OCI-LY7 (cell line): Measurements from ENCODE around the gene SLC27A1. TPM values are rescaled to one million over a fixed set of nuclear protein-coding genes. Genes with fewer than 3 reads are reported as not detected.

Experiments
- BruUV-seq: library from RNA; stranded (reverse); fragments of 400-500 nt; replicated peaks from 2 replicates; lab custom pipeline; 2021; lab: Mats Ljungman, UMichigan
- CTCF ChIA-PET: fragments of 300-600 bp; sonication (Branson Sonifier 250); formaldehyde crosslinking; loops from one replicate; lab custom pipeline; 2022; ENCODE audit warnings: antibody characterized with exemption; ENCODE audit not compliant: unreplicated experiment; lab: Charles Lee
- POLR2A ChIA-PET: fragments of 300-600 bp; sonication (Branson Sonifier 250); formaldehyde crosslinking; loops from one replicate; lab custom pipeline; 2022; ENCODE audit warnings: antibody characterized with exemption; lab: Charles Lee
- DNase-seq: peaks from one replicate; pipeline ENCODE4 v3.0.0-alpha.2; 2015; ENCODE audit warnings: low spot score
- H2AFZ ChIP-seq: fragments of 200-600 bp; sonication (generic), shearing (Covaris generic); 2 replicates; pipeline ENCODE4 v1.6.1; 2014; ENCODE audit warnings: mild to moderate bottlenecking, antibody characterized with exemption, low read length, moderate library complexity
- H3K27ac ChIP-seq: fragments of 200-600 bp; sonication (generic); 2 replicates; pipeline ENCODE4 v1.5.1; 2014; ENCODE audit warnings: mixed run types, low read depth, mild to moderate bottlenecking, moderate library complexity, low read length, inconsistent platforms; ENCODE audit not compliant: poor library complexity, severe bottlenecking
- H3K36me3 ChIP-seq: fragments of 200-600 bp; sonication (generic); 2 replicates; pipeline ENCODE4 v1.6.1; 2014; ENCODE audit warnings: mild to moderate bottlenecking, antibody characterized with exemption, low read length, moderate library complexity, mixed read lengths; ENCODE audit not compliant: insufficient read depth
- H3K4me1 ChIP-seq: fragments of 200-600 bp; sonication (generic); 2 replicates; pipeline ENCODE4 v1.5.1; 2014; ENCODE audit warnings: mild to moderate bottlenecking, low read length; ENCODE audit not compliant: insufficient read depth, poor library complexity, severe bottlenecking
- H3K4me2 ChIP-seq: fragments of 200-600 bp; sonication (generic); 2 replicates; pipeline ENCODE4 v1.6.1; 2014; ENCODE audit warnings: mild to moderate bottlenecking, low read length
- H3K4me3 ChIP-seq: fragments of 200-600 bp; sonication (generic); 2 replicates; pipeline ENCODE4 v1.5.1; 2014; ENCODE audit warnings: mild to moderate bottlenecking, low read depth, low read length; ENCODE audit not compliant: poor library complexity, severe bottlenecking
- H3K79me2 ChIP-seq: fragments of 200-600 bp; sonication (generic); 2 replicates; pipeline ENCODE4 v1.6.1; 2016; ENCODE audit warnings: low read depth, mild to moderate bottlenecking, low read length, moderate library complexity, mixed read lengths; ENCODE audit not compliant: insufficient read depth
- H3K9me2 ChIP-seq: fragments of 200-600 bp; sonication (generic); 2 replicates; pipeline ENCODE4 v1.6.1; 2016; ENCODE audit warnings: mild to moderate bottlenecking, low read length, mixed read lengths; ENCODE audit not compliant: insufficient read depth
- H3K9me3 ChIP-seq: fragments of 200-600 bp; sonication (generic); 2 replicates; pipeline ENCODE4 v1.6.1; 2014; ENCODE audit warnings: mild to moderate bottlenecking, mixed run types, low read length, mixed read lengths
- H4K20me1 ChIP-seq: fragments of 200-600 bp; sonication (generic); 2 replicates; pipeline ENCODE4 v1.6.1; 2014; ENCODE audit warnings: mild to moderate bottlenecking, antibody characterized with exemption, low read length, moderate library complexity, mixed read lengths; ENCODE audit not compliant: insufficient read depth
- EZH2phosphoT487 ChIP-seq: fragments of 200-600 bp; sonication (generic); IDR thresholded peaks from 2 replicates; pipeline ENCODE4 v1.6.1; 2018; ENCODE audit warnings: low read depth, borderline replicate concordance, mild to moderate bottlenecking, mixed run types, antibody characterized with exemption, low read length, moderate library complexity, mixed read lengths
- intact Hi-C: fragments of 100-400 bp; cut with micrococcal nuclease; formaldehyde crosslinking; loops from one replicate; pipeline ENCODE4 v1.10.0; 2022; ENCODE audit not compliant: unreplicated experiment
- total RNA-seq, 2 experiments: library from RNA; depleted of rRNA in 1 of 2; stranded (reverse); fragments of >200 nt in 1 of 2; shearing (Covaris generic) in 1 of 2; gene quantifications; 2 replicates each; pipeline ENCODE4 v1.2.3, GENCODE V29; 2014 to 2022
- TF ChIP-seq, protein P1 (sequence below): fragments of 200-600 bp; sonication (generic); conservative IDR thresholded peaks from 2 replicates; pipeline ENCODE4 v1.5.1; 2014; ENCODE audit warnings: mild to moderate bottlenecking, antibody characterized with exemption, low read length, moderate library complexity, mixed read lengths

Gene SLC27A1
- total RNA-seq, 2 experiments from 2014 or later, result 2.5 to 3.2 TPM

DNA sequence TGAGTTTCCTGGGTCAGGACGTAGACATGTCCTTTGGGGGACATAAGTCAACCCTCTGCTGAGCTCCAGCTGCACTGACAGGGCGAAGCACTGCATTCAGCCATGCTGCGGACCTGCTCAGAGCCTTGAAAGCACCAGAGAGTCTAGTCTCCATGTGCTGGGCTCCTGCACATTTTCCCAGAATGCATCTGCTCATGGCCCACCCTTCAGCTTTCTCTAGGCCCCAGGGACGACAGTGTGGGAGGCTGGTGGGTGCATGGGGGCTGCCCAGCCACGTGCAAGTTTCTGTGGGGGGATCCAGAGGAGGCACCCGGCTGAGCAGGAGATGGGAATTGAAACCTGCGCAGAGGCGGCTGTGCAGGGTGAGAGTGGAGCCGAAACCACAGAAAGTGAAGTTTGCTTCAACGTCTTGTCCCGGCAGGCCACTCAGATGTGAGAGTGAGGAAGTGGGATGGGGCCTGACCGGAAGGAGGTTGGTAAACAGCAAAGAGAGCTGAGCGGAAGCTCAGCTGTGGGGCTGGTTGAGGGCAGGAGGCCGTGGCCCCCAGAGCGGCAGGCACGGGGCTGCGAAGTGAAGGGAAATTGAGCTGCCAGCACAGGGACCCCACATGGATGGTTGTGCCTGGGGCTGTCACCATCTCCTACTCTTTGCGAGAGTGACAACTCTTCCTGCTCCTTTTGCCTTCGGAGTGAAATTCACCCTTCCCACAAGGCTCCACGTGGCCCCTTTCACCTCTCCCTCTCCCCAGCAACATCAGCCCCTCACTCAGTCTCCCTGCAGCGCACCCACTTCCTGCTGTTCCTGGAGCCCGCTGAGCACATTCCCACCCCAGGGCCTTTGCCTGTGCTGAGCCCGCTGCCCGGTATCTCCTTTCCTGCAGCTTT, 52.9 kb downstream of the SLC27A1 start:
- no peak for TF ChIP-seq EZH2phosphoT487
- TF ChIP-seq, protein P1, sequence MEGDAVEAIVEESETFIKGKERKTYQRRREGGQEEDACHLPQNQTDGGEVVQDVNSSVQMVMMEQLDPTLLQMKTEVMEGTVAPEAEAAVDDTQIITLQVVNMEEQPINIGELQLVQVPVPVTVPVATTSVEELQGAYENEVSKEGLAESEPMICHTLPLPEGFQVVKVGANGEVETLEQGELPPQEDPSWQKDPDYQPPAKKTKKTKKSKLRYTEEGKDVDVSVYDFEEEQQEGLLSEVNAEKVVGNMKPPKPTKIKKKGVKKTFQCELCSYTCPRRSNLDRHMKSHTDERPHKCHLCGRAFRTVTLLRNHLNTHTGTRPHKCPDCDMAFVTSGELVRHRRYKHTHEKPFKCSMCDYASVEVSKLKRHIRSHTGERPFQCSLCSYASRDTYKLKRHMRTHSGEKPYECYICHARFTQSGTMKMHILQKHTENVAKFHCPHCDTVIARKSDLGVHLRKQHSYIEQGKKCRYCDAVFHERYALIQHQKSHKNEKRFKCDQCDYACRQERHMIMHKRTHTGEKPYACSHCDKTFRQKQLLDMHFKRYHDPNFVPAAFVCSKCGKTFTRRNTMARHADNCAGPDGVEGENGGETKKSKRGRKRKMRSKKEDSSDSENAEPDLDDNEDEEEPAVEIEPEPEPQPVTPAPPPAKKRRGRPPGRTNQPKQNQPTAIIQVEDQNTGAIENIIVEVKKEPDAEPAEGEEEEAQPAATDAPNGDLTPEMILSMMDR, result no peak
- Histone ChIP-seq H4K20me1 (no peaks in the 10 kb centered on the region), H3K9me3 (peaks cover 5% of the 10 kb centered on the region; the same call in 1 of the 2 replicates), H3K4me2 (peak overlapping the region; percentile 65), H3K27ac (peak overlapping the region; percentile 95), H3K4me1 (peaks cover 63% of the 10 kb centered on the region), H3K4me3 (peak overlapping the region; percentile 46), H2AFZ (peak overlapping the region; percentile 9; the same call in 1 of the 2 replicates), H3K79me2 (peaks cover 29% of the 10 kb centered on the region), H3K36me3 (peaks cover 19% of the 10 kb centered on the region), H3K9me2 (no peaks in the 10 kb centered on the region)
- BruUV-seq, result no TSS peak
- peak; percentile 97 for DNase-seq
- CTCF ChIA-PET, result interaction anchor here (1.2 to 1.9 kb wide), 2 partner anchors 9 to 12 kb away, joined by 7 to 8 read pairs; partner anchors contain the start of gene PGLS
- intact Hi-C loops, result loop anchor here (1.0 to 10.0 kb wide), 5 partner anchors 12 to 1002 kb away; partner anchors contain the start of genes COLGALT1, ELL, FCHO1 and PGLS
- POLR2A ChIA-PET, result interaction anchor here (0.8 to 3.3 kb wide), 3 partner anchors 11 to 83 kb away, joined by 3 to 33 read pairs (median 4); partner anchors contain the start of gene PGLS

DNA sequence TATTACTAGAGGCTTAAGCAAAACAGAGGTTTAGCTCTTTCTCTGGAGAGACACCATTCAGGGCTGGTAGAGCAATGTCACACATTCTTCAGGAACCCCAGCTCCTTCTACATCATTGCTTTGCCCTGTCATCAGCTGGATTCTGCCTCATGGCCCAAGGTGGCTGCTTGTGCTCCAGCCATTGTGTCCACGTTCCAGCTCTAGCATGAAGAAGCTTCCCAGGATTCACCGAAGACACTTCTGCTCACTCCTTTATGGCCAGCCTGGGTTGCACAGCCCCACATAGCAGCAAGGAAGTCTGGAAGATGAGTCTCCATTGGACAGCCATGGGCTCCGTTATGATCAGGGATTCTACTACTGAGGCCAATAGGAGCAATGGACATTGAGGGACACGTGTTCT, 54.3 kb downstream of the SLC27A1 start:
- ChIA-PET POLR2A (interaction anchor here (0.7 to 3.3 kb wide), 3 partner anchors 10 to 29 kb away, joined by 3 to 33 read pairs (median 3); partner anchors contain the start of gene PGLS), CTCF (no interaction called here)
- Histone ChIP-seq H3K36me3 (peaks cover 26% of the 10 kb centered on the region), H3K4me1 (peaks cover 77% of the 10 kb centered on the region), H3K9me3 (peaks cover 10% of the 10 kb centered on the region; the same call in 1 of the 2 replicates), H3K4me2 (no peak overlapping the region; the same call in 1 of the 2 replicates), H3K9me2 (no peaks in the 10 kb centered on the region), H3K4me3 (no peak overlapping the region), H3K79me2 (peaks cover 43% of the 10 kb centered on the region), H3K27ac (peak overlapping the region; percentile 95), H2AFZ (no peak overlapping the region), H4K20me1 (no peaks in the 10 kb centered on the region)
- intact Hi-C loops, result loop anchor here (10.0 kb wide), 2 partner anchors 230 to 1000 kb away; partner anchors contain the start of genes ELL and FCHO1
- DNase-seq, result no peak
- TF ChIP-seq, protein P1, result no peak
- BruUV-seq, result no TSS peak
